ENCODE results near the gene TEX13A. TPM values are rescaled to one million over a fixed set of nuclear protein-coding genes. Genes with fewer than 3 reads are reported as not detected.
"Not testable (repeated sequence)": the region's sequence is repeated elsewhere in the genome, so short reads cannot be mapped to it uniquely, and the experiment has no call there.

Gene TEX13A
- total RNA-seq, 4 donors from 2014 or later: not detected

GRCh38 chrX:105263801-105264200, 43.3 kb upstream of the TEX13A start:
- no peak for DNase-seq
- intact Hi-C loops (cut with DNase I): no loop called here
- Histone ChIP-seq H3K27me3 (no peaks in the 10 kb centered on the region), H3K4me1 (no peaks in the 10 kb centered on the region), H3K4me3 (no peak overlapping the region), H3K9me3 (no peaks in the 10 kb centered on the region), H3K27ac (no peak overlapping the region), H3K36me3 (no peaks in the 10 kb centered on the region)
- WGBS, 2 donors: 63% methylated on average over 1 of the region's 1 CpG; no CpG with 5 or more reads in 1 of the 2 donors
- TF ChIP-seq POLR2A (IDR thresholded peaks at IDR 0.05): no peak
- TF ChIP-seq, protein P1, sequence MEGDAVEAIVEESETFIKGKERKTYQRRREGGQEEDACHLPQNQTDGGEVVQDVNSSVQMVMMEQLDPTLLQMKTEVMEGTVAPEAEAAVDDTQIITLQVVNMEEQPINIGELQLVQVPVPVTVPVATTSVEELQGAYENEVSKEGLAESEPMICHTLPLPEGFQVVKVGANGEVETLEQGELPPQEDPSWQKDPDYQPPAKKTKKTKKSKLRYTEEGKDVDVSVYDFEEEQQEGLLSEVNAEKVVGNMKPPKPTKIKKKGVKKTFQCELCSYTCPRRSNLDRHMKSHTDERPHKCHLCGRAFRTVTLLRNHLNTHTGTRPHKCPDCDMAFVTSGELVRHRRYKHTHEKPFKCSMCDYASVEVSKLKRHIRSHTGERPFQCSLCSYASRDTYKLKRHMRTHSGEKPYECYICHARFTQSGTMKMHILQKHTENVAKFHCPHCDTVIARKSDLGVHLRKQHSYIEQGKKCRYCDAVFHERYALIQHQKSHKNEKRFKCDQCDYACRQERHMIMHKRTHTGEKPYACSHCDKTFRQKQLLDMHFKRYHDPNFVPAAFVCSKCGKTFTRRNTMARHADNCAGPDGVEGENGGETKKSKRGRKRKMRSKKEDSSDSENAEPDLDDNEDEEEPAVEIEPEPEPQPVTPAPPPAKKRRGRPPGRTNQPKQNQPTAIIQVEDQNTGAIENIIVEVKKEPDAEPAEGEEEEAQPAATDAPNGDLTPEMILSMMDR (IDR thresholded peaks at IDR 0.05): no peak

- Histone ChIP-seq H3K4me3 (no peak overlapping the region), H3K4me1 (no peaks in the 10 kb centered on the region), H3K27me3 (no peaks in the 10 kb centered on the region), H3K27ac (no peak overlapping the region), H3K36me3 (no peaks in the 10 kb centered on the region), H3K9me3 (no peaks in the 10 kb centered on the region)
- DNase-seq: no peak
- 57 to 86% methylated on average over 1 of the region's 2 CpGs for WGBS, 2 donors
- intact Hi-C loops (cut with DNase I): no loop called here
- TF ChIP-seq, protein P1 (IDR thresholded peaks at IDR 0.05): no peak
- no peak for TF ChIP-seq POLR2A (IDR thresholded peaks at IDR 0.05)
Measured at GRCh38 chrX:105263171-105263570, 42.7 kb upstream of the TEX13A start.

- H3K9me3 ChIP-seq: no peaks in the 10 kb centered on the region
- H3K4me3 ChIP-seq: no peak overlapping the region
- H3K4me1 ChIP-seq: no peaks in the 10 kb centered on the region
- 75% methylated on average over 2 of the region's 8 CpGs; no CpG with 5 or more reads in 1 of the 2 donors for WGBS, 2 donors
- TF ChIP-seq POLR2A (IDR thresholded peaks at IDR 0.05): no peak
- TF ChIP-seq, protein P1 (IDR thresholded peaks at IDR 0.05): no peak
- no peaks in the 10 kb centered on the region for H3K36me3 ChIP-seq
- intact Hi-C loops (cut with DNase I): no loop called here
- no peaks in the 10 kb centered on the region for H3K27me3 ChIP-seq
- no peak for DNase-seq
- no peak overlapping the region for H3K27ac ChIP-seq
Measured at GRCh38 chrX:105260291-105261043, 40.0 kb upstream of the TEX13A start.

DNA sequence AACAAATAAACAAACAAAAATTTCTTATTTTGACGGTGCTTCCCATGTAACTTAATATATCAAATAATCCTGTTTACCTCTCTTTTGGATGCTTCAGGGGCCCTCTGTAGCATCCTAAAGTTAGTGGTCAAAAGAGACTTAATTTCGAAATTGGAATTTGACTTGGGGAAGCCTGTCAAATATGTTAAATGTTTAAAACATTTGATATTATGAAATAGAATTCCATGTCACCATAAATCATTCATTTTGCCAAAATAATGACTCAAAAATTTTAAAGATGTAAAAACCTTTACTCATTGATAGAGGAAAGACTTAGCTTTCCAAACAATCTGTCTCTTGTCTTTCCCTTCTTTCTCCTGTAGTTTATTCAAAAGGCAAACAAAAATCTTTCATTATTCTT, 20.6 kb upstream of the TEX13A start:
- intact Hi-C loops (cut with DNase I): no loop called here

GRCh38 chrX:105237407-105237806, 16.9 kb upstream of the TEX13A start:
- WGBS, 2 donors: 43 to 52% methylated on average over 3 of the region's 3 CpGs
- intact Hi-C loops (cut with DNase I): not testable (repeated sequence)

More for the DNA sequence above, 20.6 kb upstream of the TEX13A start:
- Histone ChIP-seq H3K36me3 (no peaks in the 10 kb centered on the region), H3K9me3 (no peaks in the 10 kb centered on the region), H3K27ac (no peak overlapping the region), H3K4me3 (no peak overlapping the region), H3K27me3 (no peaks in the 10 kb centered on the region), H3K4me1 (no peaks in the 10 kb centered on the region)
- TF ChIP-seq, protein P1 (IDR thresholded peaks at IDR 0.05): no peak
- TF ChIP-seq POLR2A (IDR thresholded peaks at IDR 0.05): no peak
- DNase-seq: no peak
- 47 to 65% methylated on average over 2 of the region's 2 CpGs for WGBS, 2 donors

More at GRCh38 chrX:105237407-105237806, 16.9 kb upstream of the TEX13A start:
- not testable (repeated sequence) for DNase-seq, H3K36me3 ChIP-seq, H3K27ac ChIP-seq, H3K4me1 ChIP-seq, H3K9me3 ChIP-seq, H3K4me3 ChIP-seq, H3K27me3 ChIP-seq

All from esophagus squamous epithelium (tissue), 5 donors.